Inflammatory macrophage treated with lipopolysaccharide for 4 hours (primary cell): ENCODE data around the gene E2F6.

Experiments used
- DNase-seq: peaks from one replicate; pipeline ENCODE4 v3.0.0-alpha.2; 2020

E2F6 gene

DNA sequence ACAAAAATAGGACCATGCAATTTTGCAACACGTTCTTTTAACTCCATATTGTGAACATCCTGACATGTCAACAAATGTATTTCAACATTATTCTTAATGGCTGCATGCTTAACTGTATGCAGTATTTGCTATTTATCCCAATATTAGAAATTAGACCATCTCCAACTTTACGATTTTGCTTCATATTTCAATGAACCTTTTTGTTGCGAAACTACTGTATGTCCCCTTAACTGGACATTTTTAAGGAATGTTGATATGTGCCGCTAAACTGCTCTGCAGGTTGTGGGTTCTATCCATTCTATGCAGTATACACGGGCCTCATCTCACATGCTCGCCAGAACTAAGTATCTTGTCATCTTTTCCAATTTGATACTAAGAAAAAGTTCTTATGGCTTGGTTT is 11.1 kb downstream of the E2F6 start:
- DNase-seq: no peak

GRCh38 chr2:11450791-11451190 is 15.2 kb downstream of the E2F6 start:
- DNase-seq: no peak

DNA sequence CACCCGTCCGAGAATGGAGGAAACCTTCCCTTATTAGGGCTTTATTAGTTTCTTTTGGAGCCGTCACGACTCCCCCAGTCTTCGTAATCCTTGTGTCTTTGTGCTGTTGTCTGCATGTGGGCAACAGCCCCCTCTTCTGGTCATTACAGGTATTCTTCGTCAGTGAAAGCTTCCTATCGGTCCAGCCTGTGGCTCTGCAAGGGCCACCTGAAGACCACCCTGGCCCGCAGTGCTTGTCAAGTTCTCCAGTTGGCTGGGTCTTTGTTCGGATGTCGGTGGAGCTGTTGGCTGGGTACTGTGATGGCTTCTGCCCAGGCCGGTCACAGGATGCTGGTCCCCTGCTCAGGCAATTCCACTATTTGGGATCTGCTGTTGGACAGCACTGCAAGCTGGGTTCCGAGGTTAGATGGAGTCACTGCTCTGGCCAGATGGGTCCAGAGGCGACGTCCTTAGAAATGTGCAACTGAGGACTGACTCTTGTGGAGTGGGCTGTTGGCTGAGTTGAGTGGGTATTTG is 19.2 kb downstream of the E2F6 start:
- peak; percentile 24 for DNase-seq

- no peak for DNase-seq
Measured at GRCh38 chr2:11444737-11445136, 21.2 kb downstream of the E2F6 start.

DNA sequence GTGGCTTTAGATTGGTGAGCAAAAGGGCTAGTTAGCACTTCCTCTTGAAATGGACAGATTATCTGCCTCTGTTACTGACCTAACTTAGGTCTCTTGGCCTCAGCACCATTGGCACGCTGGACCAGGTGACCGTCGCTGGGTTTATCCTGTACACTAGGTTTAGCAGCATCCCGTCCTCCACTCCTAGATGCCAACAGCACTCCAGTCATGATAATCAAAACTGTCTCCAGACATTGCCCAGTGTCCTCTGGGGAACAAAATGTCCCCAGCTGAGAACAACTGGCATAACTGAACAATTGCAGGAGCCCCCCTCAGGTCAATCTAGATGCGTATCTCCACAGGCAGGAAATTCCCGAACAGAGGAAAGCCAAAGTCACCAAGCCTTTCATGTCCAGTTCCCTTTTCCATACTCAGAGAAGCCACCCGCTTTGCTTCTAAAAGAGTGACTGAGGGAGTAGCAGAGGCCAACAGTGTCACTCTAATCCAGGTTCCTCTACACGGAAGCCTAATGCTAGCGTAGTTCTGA is 27.3 kb downstream of the E2F6 start:
- no peak for DNase-seq

GRCh38 chr2:11437602-11438001 is 28.4 kb downstream of the E2F6 start:
- no peak for DNase-seq

DNA sequence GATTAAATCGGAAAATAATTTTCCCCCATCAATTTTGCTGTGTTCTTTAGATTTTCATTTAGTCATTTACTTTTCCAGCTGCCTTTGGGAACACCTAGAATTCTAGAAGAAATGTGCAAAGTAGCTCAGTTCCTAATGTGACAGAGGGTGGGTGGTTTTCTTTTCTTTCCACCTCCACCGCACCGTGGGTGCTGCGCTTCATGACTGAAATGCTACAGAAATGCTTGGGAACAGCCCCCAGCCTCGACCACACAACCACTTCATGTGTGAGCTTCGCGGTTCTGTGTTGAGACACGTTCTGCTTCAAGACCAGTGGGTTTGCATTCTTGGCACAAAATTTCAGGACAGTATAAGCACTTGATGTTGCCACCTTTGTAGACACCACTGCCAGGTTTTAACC is 30.9 kb downstream of the E2F6 start:
- no peak for DNase-seq

DNA sequence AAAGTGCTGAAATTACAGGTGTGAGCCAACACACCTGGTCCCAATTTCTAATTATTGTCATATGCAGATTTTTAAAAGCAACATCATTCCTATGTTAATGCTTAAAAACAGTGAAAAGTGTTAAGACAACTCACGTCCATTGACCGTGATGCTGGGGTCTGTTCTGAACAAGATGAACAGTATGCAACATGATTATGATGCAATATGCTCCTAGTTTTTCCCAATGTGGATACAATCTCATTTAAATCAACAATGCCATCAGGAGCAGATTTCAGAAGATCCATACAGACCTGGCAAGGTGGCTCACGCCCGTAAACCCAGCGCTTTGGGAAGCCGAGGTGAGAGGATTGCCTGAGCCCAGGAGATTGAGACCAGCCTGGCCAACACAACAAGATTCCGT is 31.5 kb downstream of the E2F6 start:
- DNase-seq: no peak

GRCh38 chr2:11433822-11434221 is 32.1 kb downstream of the E2F6 start:
- DNase-seq: peak; percentile 69

DNA sequence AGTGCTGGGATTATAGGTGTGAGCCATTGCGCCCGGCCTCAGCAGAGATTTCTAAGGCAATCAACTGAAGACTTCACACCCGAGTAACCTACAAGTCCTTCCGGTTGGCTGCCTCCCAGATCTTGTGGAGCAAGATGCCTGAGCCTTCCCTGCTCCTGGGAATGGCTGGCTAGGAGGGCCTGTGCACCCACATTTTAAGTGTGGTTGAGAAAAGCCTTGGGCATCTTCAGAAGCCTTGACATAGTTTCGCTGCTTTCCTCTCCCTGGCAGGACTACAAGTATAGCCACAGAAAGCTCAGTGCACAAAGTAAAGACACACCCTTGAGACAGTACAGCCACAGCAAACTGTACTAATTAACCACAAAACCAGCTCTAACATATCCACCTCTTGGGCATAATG is 35.2 kb downstream of the E2F6 start:
- DNase-seq: no peak

DNA sequence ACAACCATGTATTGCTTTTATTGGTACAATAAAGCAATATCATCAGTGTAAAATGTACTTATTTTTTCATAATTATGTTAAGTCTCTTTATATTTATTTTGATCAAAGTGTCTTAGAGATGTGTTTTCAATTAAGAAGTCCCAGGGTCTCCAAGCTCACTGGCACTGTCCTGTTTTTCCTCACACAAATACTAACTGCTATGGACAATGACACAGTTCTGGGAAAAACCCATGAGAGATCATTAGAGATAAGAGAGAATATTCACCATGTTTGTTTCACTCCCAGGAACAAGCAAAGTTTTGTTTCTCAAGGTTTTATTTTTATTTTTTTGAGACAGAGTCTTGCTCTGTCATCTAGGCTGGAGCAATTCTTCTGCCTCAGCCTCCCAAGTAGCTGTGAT is 38.7 kb downstream of the E2F6 start:
- no peak for DNase-seq

DNA sequence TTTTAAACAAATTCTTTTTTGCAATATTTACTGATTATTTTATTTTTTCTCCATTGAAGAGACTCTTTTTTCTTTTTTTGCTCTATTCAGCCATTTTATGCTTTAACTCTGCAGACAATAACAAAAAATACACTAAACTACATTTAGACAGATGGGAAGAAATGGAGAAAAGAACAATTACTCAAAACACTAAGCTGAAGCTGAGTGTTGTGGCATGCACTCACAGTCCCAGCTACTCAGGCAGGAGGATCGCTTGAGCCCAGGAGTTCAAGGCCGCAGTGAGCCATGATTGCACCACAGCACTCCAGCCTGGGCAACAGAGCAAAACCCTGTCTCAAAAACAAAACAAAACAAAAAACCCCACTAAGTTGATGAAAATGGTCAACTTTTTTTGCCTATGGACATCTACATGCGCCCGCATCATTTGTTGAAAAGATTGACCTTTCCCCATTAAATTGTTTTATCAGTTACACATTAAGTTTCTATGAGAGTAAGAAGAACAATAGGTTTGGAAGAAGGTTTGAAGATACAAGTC is 43.0 kb downstream of the E2F6 start:
- no peak for DNase-seq

- no peak for DNase-seq
Measured at GRCh38 chr2:11422491-11422865, 43.5 kb downstream of the E2F6 start.

DNA sequence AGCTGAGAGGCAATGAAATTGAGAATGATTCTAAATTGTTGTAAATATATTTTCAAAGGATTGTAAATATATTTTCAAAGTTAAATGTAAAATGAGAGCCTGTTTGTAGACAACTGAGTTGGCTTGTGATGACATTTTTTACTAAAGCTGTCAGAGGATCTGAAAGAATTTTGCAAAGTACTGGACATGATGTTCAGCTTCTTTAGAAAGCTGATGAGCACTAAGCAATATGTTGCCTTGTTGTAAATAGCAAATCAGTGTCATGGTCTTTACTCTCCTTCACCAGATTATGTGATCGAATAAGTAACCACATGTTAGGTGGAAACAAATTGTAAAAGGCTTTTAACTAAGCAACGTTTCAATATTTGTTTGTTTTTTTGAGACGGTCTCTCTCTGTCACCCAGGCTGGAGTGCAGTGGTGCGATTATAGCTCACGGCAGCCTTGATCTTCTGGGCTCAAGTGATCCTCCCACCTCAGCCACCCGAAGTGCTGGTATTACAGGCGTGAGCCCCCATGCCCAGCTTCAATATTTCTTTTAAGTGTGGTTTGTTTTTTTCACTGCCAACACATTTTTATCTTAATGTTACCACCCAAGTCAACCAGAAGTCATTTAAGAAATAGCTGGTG is 44.0 kb downstream of the E2F6 start:
- no peak for DNase-seq

DNA sequence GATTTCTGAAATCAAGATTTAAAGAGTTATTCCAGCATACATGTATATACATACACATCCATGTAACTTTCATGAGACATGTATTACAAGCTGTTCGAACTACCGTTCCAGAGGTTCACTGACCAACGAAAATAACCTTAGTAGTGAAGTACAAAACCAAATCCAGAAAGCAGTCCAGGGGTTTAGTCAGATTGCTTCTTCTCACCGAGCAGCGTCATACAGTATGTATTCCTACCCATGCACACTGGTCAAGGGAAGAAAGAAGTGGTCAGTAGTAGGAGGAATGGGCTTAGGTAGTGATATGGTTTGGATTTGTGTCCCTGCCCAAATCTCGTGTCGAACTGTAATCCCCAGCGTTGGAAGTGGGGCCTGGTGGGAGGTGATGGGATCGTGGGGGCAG is 45.3 kb downstream of the E2F6 start:
- no peak for DNase-seq

- DNase-seq: no peak
Measured at GRCh38 chr2:11420190-11420589, 45.8 kb downstream of the E2F6 start.

GRCh38 chr2:11419781-11420180 is 46.2 kb downstream of the E2F6 start:
- DNase-seq: no peak

DNA sequence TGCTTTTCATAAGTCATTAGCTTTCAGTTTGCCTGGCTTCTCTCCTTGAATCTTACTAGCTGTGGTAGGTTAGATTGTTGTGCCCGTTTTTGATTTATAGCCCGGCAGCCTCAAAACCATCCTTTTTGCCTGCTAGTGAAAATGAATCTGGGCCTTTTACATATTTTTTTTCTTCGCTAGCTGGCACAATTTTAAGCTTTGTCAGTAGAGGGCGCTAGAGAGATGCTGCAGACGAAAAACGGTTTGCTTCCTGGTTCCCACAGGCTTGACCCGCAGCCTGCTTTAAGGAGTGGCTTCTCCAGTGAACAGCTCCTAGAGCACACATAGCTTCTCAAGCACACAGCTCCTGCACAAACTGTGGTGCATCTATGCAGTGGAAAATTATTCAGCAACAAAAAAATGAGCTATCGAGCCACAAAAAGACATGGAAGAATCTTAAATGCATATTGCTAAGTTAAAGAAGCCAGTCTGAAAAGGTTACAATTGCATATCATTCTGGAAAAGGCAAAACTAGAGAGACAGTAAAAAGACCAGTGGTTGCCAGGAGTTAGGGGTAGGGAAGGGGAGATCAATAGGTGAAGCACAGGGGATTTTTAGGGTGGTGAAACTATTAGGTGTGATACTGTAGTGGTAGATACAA is 47.9 kb downstream of the E2F6 start:
- peak; percentile 26 for DNase-seq

DNA sequence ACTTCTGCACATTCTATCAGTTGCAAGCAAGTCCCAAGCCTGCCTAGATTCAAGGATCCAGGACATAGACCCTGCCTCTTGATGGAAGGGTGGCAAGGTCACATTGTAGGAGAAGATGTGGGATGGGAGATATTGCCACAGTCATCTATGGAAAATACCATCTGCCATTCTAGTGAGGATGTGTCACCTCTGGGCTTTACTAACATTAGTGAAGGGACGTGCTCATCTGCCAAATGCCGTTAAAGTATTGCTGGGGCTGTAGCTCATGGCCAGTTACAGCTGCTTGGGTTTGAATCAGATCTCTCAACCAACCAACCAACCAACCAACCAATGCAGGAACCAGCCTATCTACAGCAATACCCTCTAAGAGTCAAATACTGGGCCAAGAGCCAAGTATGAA is 49.0 kb downstream of the E2F6 start:
- DNase-seq: no peak

DNA sequence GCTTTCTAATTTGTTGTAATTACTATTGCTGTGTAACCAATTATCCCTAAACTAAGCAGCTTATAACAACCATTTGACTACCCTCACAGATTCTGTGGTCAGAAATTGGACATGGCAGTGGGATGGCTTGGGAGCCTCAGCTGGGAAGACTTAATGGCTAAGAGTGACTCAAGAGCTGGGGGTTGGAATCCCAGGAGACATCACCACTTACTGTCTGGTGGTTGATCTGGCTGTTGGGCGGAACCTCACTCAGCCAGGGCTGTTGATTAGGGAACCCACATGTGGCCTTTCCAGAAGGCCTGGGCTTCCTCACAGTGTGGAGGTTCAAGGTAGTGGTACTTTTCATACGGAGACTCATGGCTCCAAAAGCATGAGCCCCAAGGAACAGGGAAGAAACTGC is 49.8 kb downstream of the E2F6 start:
- DNase-seq: no peak

- DNase-seq: no peak
Measured at GRCh38 chr2:11414372-11415124, 51.4 kb downstream of the E2F6 start.

DNA sequence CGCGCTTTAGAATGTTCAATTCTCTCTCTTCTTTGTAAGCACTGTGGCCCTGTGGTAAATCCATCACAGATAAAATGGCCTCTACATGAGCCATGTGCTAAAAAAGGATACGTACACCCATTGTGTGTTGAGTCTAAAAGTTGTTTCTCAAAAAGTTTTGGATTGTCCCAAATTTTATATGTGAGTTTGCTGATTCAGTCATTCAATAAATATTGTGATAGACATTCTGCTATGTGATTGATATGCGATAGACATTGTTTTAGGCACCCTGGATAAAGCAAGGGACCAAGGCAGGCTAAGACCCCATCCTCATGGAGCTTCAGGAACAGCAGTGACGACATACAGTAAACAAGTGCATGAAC is 53.5 kb downstream of the E2F6 start:
- DNase-seq: no peak

- peak; percentile 34 for DNase-seq
Measured at GRCh38 chr2:11411768-11412448, 54.1 kb downstream of the E2F6 start.
